Measurements from ENCODE around the gene SHMT2.
A peak's percentile ranks its signal among the peaks of the same experiment; 100 is the strongest.

SHMT2 gene

DNA sequence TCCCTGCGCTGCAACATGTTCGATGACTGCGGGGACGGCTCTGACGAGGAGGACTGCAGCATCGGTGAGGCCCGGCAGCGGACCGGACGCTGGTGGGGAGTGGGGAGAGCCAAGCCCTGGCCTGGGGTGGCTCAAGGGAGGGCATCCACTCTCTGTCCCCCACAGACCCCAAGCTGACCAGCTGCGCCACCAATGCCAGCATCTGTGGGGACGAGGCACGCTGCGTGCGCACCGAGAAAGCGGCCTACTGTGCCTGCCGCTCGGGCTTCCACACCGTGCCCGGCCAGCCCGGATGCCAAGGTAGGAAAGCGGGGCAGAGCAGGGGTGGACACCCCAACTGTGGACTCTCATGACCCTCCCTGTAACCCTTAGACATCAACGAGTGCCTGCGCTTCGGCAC, 24.3 kb upstream of the SHMT2 start:
- Mint-ChIP-seq H3K36me3 (ENCODE audit: low read depth) (no peaks in the 10 kb centered on the region), H3K9me3 (no peaks in the 10 kb centered on the region), H3K27ac (no peak overlapping the region), H3K4me3 (no peak overlapping the region), H3K27me3 (no peaks in the 10 kb centered on the region), H3K4me1 (ENCODE audit: low read depth) (no peaks in the 10 kb centered on the region)
- DNase-seq, result no peak

GRCh38 chr12:57205931-57206330, 23.6 kb upstream of the SHMT2 start:
- H3K36me3 Mint-ChIP-seq (ENCODE audit: low read depth), result no peaks in the 10 kb centered on the region
- H3K9me3 Mint-ChIP-seq, result no peaks in the 10 kb centered on the region
- no peaks in the 10 kb centered on the region for H3K4me1 Mint-ChIP-seq (ENCODE audit: low read depth)
- no peak overlapping the region for H3K27ac Mint-ChIP-seq
- H3K27me3 Mint-ChIP-seq, result no peaks in the 10 kb centered on the region
- no peak overlapping the region for H3K4me3 Mint-ChIP-seq
- no peak for DNase-seq

DNA sequence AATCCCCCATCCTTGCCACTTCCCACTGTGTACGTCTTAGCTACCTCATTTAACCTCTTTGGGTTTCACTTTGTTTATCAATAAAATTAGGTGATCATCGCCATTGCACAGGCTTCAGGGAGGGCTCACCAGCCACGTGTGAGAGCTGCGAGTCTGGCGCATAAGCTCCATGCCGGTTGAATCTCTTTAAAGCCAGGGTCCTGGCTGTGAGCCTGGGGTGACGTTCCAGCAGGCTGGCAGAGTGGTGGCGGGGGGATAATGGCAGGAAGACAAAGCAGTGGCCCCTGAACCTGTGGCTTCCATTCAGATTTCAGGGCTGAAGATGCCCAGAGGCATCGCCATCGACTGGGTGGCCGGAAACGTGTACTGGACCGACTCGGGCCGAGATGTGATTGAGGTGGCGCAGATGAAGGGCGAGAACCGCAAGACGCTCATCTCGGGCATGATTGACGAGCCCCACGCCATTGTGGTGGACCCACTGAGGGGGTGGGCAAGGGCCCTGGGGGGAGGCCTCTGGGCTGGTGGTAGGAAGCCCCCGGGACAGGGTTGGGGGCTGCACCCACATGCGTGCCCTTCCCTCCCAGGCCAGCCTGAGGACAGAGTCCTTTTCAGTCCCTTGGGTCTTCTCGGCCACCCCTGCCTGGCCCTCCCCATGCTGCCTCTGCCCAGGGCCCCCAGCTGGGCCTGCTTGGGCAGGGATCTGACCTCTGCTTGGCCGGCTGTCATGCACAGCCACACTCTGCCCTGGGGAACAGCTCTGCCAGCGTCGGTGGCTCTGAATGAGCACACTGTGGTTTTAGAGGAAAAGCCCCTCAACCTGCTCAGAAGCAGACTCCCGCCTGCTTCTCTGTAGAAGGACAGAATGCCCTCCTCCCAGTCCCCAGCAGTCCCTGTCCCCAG, 21.5 kb upstream of the SHMT2 start:
- H3K4me3 Mint-ChIP-seq, result no peak overlapping the region
- no peaks in the 10 kb centered on the region for H3K27me3 Mint-ChIP-seq
- no peaks in the 10 kb centered on the region for H3K36me3 Mint-ChIP-seq (ENCODE audit: low read depth)
- no peaks in the 10 kb centered on the region for H3K4me1 Mint-ChIP-seq (ENCODE audit: low read depth)
- DNase-seq, result no peak
- no peak overlapping the region for H3K27ac Mint-ChIP-seq
- H3K9me3 Mint-ChIP-seq, result no peaks in the 10 kb centered on the region

- Mint-ChIP-seq H3K27ac (no peak overlapping the region), H3K4me3 (no peak overlapping the region), H3K27me3 (peaks cover 6% of the 10 kb centered on the region), H3K9me3 (no peaks in the 10 kb centered on the region), H3K36me3 (ENCODE audit: low read depth) (no peaks in the 10 kb centered on the region), H3K4me1 (ENCODE audit: low read depth) (peaks cover 6% of the 10 kb centered on the region)
- no peak for DNase-seq
Measured at GRCh38 chr12:57208631-57209282, 20.8 kb upstream of the SHMT2 start.

DNA sequence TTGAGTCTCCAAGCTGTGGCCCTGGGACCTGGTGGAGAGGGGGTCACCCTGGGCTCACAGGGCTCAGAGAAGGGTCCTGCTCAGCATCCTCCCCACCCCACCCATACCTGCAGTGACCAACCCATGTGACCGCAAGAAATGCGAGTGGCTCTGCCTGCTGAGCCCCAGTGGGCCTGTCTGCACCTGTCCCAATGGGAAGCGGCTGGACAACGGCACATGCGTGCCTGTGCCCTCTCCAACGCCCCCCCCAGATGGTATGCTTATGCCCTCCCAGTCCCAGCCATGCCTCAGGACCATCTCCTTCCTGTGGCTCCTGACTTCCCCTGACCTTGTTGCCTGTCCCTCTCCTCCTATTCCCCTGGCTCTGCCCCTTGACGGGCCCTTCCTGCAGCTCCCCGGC, 19.6 kb upstream of the SHMT2 start:
- H3K4me1 Mint-ChIP-seq (ENCODE audit: low read depth), result peaks cover 12% of the 10 kb centered on the region
- H3K9me3 Mint-ChIP-seq, result no peaks in the 10 kb centered on the region
- DNase-seq, result no peak
- H3K27ac Mint-ChIP-seq, result no peak overlapping the region
- peaks cover 17% of the 10 kb centered on the region for H3K27me3 Mint-ChIP-seq
- no peaks in the 10 kb centered on the region for H3K36me3 Mint-ChIP-seq (ENCODE audit: low read depth)
- no peak overlapping the region for H3K4me3 Mint-ChIP-seq

- Mint-ChIP-seq H3K4me3 (no peak overlapping the region), H3K27me3 (peaks cover 23% of the 10 kb centered on the region), H3K9me3 (no peaks in the 10 kb centered on the region), H3K36me3 (ENCODE audit: low read depth) (no peaks in the 10 kb centered on the region), H3K27ac (no peak overlapping the region), H3K4me1 (ENCODE audit: low read depth) (peaks cover 15% of the 10 kb centered on the region)
- no peak for DNase-seq
Measured at GRCh38 chr12:57210461-57210860, 19.1 kb upstream of the SHMT2 start.

GRCh38 chr12:57210926-57211692, 18.4 kb upstream of the SHMT2 start:
- H3K4me1 Mint-ChIP-seq (ENCODE audit: low read depth), result peaks cover 21% of the 10 kb centered on the region
- DNase-seq, result no peak
- H3K27ac Mint-ChIP-seq, result no peak overlapping the region
- H3K4me3 Mint-ChIP-seq, result no peak overlapping the region
- H3K36me3 Mint-ChIP-seq (ENCODE audit: low read depth), result no peaks in the 10 kb centered on the region
- no peaks in the 10 kb centered on the region for H3K9me3 Mint-ChIP-seq
- peaks cover 29% of the 10 kb centered on the region for H3K27me3 Mint-ChIP-seq

- Mint-ChIP-seq H3K27me3 (peaks cover 33% of the 10 kb centered on the region), H3K36me3 (ENCODE audit: low read depth) (no peaks in the 10 kb centered on the region), H3K9me3 (no peaks in the 10 kb centered on the region), H3K4me3 (no peak overlapping the region), H3K27ac (no peak overlapping the region), H3K4me1 (ENCODE audit: low read depth) (peaks cover 22% of the 10 kb centered on the region)
- DNase-seq, result no peak
Measured at GRCh38 chr12:57211791-57212700, 17.5 kb upstream of the SHMT2 start.

DNA sequence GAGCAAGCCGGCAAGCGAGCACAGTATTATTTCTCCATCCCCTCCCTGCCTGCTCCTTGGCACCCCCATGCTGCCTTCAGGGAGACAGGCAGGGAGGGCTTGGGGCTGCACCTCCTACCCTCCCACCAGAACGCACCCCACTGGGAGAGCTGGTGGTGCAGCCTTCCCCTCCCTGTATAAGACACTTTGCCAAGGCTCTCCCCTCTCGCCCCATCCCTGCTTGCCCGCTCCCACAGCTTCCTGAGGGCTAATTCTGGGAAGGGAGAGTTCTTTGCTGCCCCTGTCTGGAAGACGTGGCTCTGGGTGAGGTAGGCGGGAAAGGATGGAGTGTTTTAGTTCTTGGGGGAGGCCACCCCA, 16.8 kb upstream of the SHMT2 start:
- H3K9me3 Mint-ChIP-seq, result no peaks in the 10 kb centered on the region
- H3K4me1 Mint-ChIP-seq (ENCODE audit: low read depth), result peaks cover 29% of the 10 kb centered on the region
- H3K4me3 Mint-ChIP-seq, result no peak overlapping the region
- H3K27me3 Mint-ChIP-seq, result peaks cover 39% of the 10 kb centered on the region
- H3K27ac Mint-ChIP-seq, result no peak overlapping the region
- no peaks in the 10 kb centered on the region for H3K36me3 Mint-ChIP-seq (ENCODE audit: low read depth)
- no peak for DNase-seq

GRCh38 chr12:57213058-57213715, 16.3 kb upstream of the SHMT2 start:
- H3K4me3 Mint-ChIP-seq, result no peak overlapping the region
- no peak overlapping the region for H3K27ac Mint-ChIP-seq

GRCh38 chr12:57213763-57214397, 15.6 kb upstream of the SHMT2 start:
- Mint-ChIP-seq H3K4me1 (ENCODE audit: low read depth) (peaks cover 29% of the 10 kb centered on the region), H3K9me3 (no peaks in the 10 kb centered on the region), H3K36me3 (ENCODE audit: low read depth) (no peaks in the 10 kb centered on the region), H3K27me3 (peaks cover 51% of the 10 kb centered on the region), H3K27ac (no peak overlapping the region), H3K4me3 (no peak overlapping the region)
- DNase-seq, result no peak

More at GRCh38 chr12:57213058-57213715, 16.3 kb upstream of the SHMT2 start:
- Mint-ChIP-seq H3K36me3 (ENCODE audit: low read depth) (no peaks in the 10 kb centered on the region), H3K27me3 (peaks cover 44% of the 10 kb centered on the region), H3K9me3 (no peaks in the 10 kb centered on the region), H3K4me1 (ENCODE audit: low read depth) (peaks cover 29% of the 10 kb centered on the region)
- DNase-seq, result peak; percentile 91

- H3K36me3 Mint-ChIP-seq (ENCODE audit: low read depth), result no peaks in the 10 kb centered on the region
- peaks cover 56% of the 10 kb centered on the region for H3K27me3 Mint-ChIP-seq
- DNase-seq, result peak; percentile 79
- H3K4me3 Mint-ChIP-seq, result no peak overlapping the region
- no peaks in the 10 kb centered on the region for H3K9me3 Mint-ChIP-seq
- H3K4me1 Mint-ChIP-seq (ENCODE audit: low read depth), result peaks cover 29% of the 10 kb centered on the region
- no peak overlapping the region for H3K27ac Mint-ChIP-seq
Measured at GRCh38 chr12:57214398-57214781, 15.1 kb upstream of the SHMT2 start.

- Mint-ChIP-seq H3K4me3 (no peak overlapping the region), H3K9me3 (no peaks in the 10 kb centered on the region), H3K36me3 (ENCODE audit: low read depth) (no peaks in the 10 kb centered on the region), H3K27ac (no peak overlapping the region), H3K27me3 (peaks cover 62% of the 10 kb centered on the region), H3K4me1 (ENCODE audit: low read depth) (peaks cover 32% of the 10 kb centered on the region)
- DNase-seq, result no peak
Measured at GRCh38 chr12:57215065-57215464, 14.4 kb upstream of the SHMT2 start.

Measured in activated T-cell treated with anti-CD3 and anti-CD28 coated beads, Interleukin-2, amount 50 U/mL, for 24 hours (primary cell).